Kidney epithelial cell (primary cell): Measurements from ENCODE around the gene DGKA. TPM values are rescaled to one million over a fixed set of nuclear protein-coding genes. Genes with fewer than 3 reads are reported as not detected.

Experiments used
- DNase-seq: peaks from one replicate; pipeline ENCODE4 v3.0.0-alpha.2; 2010; ENCODE audit warnings: low read depth
- H3K27me3 ChIP-seq: 2 replicates; pipeline ENCODE4 v1.6.0; 2011; ENCODE audit warnings: low read length; ENCODE audit not compliant: control insufficient read depth, insufficient read depth
- H3K36me3 ChIP-seq: 2 replicates; pipeline ENCODE4 v1.5.1; 2011; ENCODE audit warnings: low read length; ENCODE audit not compliant: control insufficient read depth, insufficient read depth
- H3K4me3 ChIP-seq: 2 replicates; pipeline ENCODE4 v1.5.1; 2011; ENCODE audit warnings: low read depth, mild to moderate bottlenecking, control low read depth, low read length
- CTCF ChIP-seq: IDR thresholded peaks from 2 replicates; pipeline ENCODE4 v1.5.1; 2011; ENCODE audit warnings: mild to moderate bottlenecking, moderate library complexity, low read length, control low read depth, inconsistent platforms; ENCODE audit not compliant: insufficient read depth, poor library complexity, severe bottlenecking
- total RNA-seq: library from RNA; depleted of rRNA; stranded (reverse); fragments of >200 nt; gene quantifications from 2 replicates; pipeline ENCODE4 v1.2.3, GENCODE V29; 2015

DGKA gene
- total RNA-seq, 1 donor from 2014 or later = 59.4 TPM

DNA sequence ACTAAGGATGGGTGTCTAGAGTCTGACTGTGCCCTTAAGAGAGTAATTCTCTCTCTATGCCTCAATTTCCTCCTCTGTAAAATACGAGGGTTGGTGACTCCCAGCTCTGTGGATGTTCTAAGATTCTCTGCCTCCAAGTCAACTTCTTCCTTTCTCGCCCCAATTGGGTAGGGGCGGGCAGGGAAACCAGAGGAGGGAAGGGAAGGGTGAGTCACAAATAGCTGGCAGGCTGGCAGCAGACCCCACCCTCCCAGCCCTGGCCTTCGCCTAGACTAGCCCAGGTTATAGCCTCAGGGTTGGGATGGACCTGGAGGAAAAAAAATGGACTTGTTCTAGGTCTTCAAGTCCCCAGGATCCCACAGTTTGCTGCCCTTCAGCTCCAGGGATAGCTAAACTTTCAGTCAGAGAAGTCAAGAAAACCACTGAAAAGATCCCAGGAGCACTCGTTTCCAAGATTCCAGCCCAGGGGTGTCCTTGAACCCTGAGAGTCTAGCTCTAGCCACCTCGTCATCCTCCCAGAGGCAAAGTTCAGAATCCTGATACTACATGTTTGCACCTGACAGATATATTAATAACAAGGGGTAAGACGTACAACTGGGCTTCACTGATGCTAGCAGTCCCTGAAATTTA, 2.3 kb downstream of the DGKA start:
- DNase-seq = no peak

GRCh38 chr12:55933799-55934742, 3.1 kb downstream of the DGKA start:
- Histone ChIP-seq H3K4me3 (no peak overlapping the region), H3K27me3 (no peaks in the 10 kb centered on the region), H3K36me3 (no peaks in the 10 kb centered on the region)
- DNase-seq = no peak
- TF ChIP-seq CTCF = no peak

More for the DNA sequence above, 2.3 kb downstream of the DGKA start:
- Histone ChIP-seq H3K4me3 (no peak overlapping the region), H3K27me3 (no peaks in the 10 kb centered on the region), H3K36me3 (no peaks in the 10 kb centered on the region)
- TF ChIP-seq CTCF = no peak

GRCh38 chr12:55934773-55935172, 3.8 kb downstream of the DGKA start:
- DNase-seq = no peak
- Histone ChIP-seq H3K27me3 (no peaks in the 10 kb centered on the region), H3K36me3 (no peaks in the 10 kb centered on the region), H3K4me3 (no peak overlapping the region)
- TF ChIP-seq CTCF = no peak

DNA sequence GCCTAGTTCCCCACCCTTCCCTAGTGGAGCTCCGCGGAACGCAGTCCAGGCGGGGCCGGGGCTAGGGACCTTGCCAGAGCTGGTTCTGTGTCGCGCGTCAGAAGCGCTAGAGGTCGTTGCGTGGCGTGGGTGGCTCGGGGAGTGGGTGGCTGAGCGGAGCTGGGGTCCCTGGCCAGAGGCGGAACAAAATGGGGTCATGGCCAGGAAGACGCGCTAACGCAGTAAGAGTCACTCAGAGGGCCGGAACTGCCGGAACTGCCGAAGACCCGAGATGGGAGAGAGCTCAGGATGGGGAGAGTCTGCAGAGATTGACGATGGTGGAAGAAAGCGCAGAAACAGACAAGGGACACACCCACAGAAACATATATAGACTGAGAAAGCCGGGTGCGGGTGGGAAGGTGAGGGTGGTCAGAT, 4.8 kb downstream of the DGKA start:
- Histone ChIP-seq H3K27me3 (no peaks in the 10 kb centered on the region), H3K36me3 (no peaks in the 10 kb centered on the region), H3K4me3 (no peak overlapping the region)
- DNase-seq = no peak
- no peak for TF ChIP-seq CTCF

DNA sequence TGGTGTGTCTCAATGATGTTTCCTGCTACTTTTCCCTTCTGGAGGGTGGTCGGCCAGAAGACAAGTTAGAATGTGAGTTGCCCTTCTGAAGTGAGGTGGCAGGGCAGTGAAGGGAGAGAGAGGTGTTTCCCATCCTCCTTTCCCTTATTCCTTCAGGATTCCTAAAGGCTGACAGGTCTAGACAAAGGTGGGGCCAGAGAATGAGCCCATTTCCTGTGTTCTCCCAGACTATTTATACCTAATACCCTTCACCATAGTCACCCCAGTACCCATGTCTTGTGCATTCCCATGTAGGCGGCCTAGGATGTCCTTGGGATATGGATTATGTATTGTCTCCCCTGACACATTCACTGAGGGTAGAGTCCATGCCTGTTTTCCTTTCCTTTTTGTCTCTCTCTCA, 7.0 kb downstream of the DGKA start:
- Histone ChIP-seq H3K4me3 (no peak overlapping the region), H3K27me3 (no peaks in the 10 kb centered on the region), H3K36me3 (no peaks in the 10 kb centered on the region)
- no peak for DNase-seq
- no peak for TF ChIP-seq CTCF
